ENCODE results near the gene FHOD3. TPM values are rescaled to one million over a fixed set of nuclear protein-coding genes. Genes with fewer than 3 reads are reported as not detected.

The FHOD3 gene
- total and polyA plus RNA-seq, 2 of the 13 experiments (the other 11 are each of a cell fraction or from before 2014, with no cell fraction given): 0.07 TPM; not detected in 1

DNA sequence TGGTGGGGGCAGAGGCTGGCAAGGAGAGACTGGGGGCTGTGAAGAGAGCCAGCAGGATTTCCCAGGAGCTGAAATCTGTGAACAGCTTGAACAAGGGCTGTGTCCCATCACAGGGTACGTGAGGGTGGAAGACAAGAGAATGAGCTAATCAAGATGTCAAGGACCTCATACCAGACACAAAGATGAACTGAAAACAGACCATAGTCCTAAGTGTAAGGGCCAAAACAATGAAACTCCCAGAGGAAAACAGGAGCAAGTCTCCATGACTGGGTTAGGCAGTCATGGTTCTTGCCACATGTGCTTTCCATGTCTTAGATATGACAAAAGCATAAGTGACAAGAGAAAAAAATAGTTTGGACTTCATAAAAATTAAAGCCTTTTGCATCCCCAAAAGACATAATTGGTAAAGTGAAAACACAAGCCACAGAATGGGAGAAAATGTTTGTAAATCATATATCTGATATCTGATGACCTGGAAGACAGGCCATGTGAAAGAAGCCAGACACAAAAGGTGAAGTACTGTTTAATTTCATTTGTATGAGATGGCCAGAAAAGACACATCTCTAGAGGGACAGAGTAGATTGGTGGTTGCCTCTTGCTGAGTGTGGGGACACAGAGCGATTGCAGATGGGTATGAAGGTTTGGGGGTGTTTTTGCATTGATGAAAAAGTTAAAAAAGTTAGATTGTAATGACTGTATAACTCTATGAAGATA is 67.6 kb downstream of the FHOD3 start:
- Histone ChIP-seq H3K9me3 (ENCODE audit: low read length) (no peaks in the 10 kb centered on the region), H3K27me3 (ENCODE audit: control insufficient read depth in 1 of 2, insufficient read depth in 2 of 2, low read length in 2 of 2) (no peaks in the 10 kb centered on the region; a peak in 1 of 5 replicates), H3K79me2 (ENCODE audit: insufficient read depth, low read length) (no peaks in the 10 kb centered on the region), H2AFZ (ENCODE audit: low read length) (no peak overlapping the region), H3K4me1 (ENCODE audit: insufficient read depth, low read length) (no peaks in the 10 kb centered on the region), H3K27ac (ENCODE audit: extremely low read length, insufficient read depth, low read length) (no peak overlapping the region), H4K20me1 (ENCODE audit: insufficient read depth, low read length) (no peaks in the 10 kb centered on the region), H3K9ac (ENCODE audit: insufficient read depth, low read depth, low read length) (no peak overlapping the region), H3K4me3 (replicated peaks in 1 of 3; ENCODE audit: insufficient read depth in 1 of 3, low read depth in 2 of 3, low read length in 3 of 3) (no peak overlapping the region), H3K4me2 (ENCODE audit: low read depth, low read length) (no peak overlapping the region), H3K36me3 (replicated peaks in 1 of 2; ENCODE audit: control insufficient read depth in 1 of 2, insufficient read depth in 2 of 2, low read length in 2 of 2) (no peaks in the 10 kb centered on the region)
- intact Hi-C loops (cut with micrococcal nuclease; ENCODE audit: unreplicated experiment): no loop called here
- TF ChIP-seq, protein P1, sequence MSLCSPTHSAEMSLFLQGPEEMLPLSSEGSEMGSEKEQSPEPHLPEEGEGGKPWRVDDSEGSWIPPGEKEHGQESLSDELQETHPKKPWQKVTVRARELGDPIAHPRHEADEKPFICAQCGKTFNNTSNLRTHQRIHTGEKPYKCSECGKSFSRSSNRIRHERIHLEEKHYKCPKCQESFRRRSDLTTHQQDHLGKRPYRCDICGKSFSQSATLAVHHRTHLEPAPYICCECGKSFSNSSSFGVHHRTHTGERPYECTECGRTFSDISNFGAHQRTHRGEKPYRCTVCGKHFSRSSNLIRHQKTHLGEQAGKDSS (CRISPR knock-in tag; IDR thresholded peaks at IDR 0.05; ENCODE audit: borderline replicate concordance, low read depth): no peak
- TF ChIP-seq, protein P2, sequence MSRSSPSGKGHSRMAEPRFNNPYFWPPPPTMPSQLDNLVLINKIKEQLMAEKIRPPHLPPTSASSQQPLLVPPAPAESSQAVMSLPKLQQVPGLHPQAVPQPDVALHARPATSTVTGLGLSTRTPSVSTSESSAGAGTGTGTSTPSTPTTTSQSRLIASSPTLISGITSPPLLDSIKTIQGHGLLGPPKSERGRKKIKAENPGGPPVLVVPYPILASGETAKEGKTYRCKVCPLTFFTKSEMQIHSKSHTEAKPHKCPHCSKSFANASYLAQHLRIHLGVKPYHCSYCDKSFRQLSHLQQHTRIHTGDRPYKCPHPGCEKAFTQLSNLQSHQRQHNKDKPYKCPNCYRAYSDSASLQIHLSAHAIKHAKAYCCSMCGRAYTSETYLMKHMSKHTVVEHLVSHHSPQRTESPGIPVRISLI (CRISPR knock-in tag; IDR thresholded peaks at IDR 0.05; ENCODE audit: borderline replicate concordance): no peak
- no peak for TF ChIP-seq SP4 (CRISPR knock-in tag; IDR thresholded peaks at IDR 0.05)
- TF ChIP-seq ZNF446 (CRISPR knock-in tag; IDR thresholded peaks at IDR 0.05): no peak
- TF ChIP-seq ZNF713 (CRISPR knock-in tag; IDR thresholded peaks at IDR 0.05): no peak
- 14% methylated on average over 2 of the region's 2 CpGs for WGBS (ENCODE audit: low lambda C conversion rate)
- POLR2A ChIA-PET: no interaction called here
- FAIRE-seq (no peak), DNase-seq (ENCODE audit: low spot score) (no peak), ATAC-seq (no peak)
- CTCF ChIA-PET (ENCODE audit: low intra/inter-chr PET ratio, low total read pairs): no interaction called here
- in situ Hi-C loops (cut with HindIII; ENCODE audit: extremely low pct_ligation_motif_present, low pct_unique_long_range_greater_than_20kb): no loop called here
- no TSS peak for BruUV-seq (replicated peaks)

Measured in HepG2 (cell line).